ENCODE results near the gene PPFIA2.

- no peak for TF ChIP-seq CTCF (IDR thresholded peaks at IDR 0.05)
- TF ChIP-seq POLR2AphosphoS5 (IDR thresholded peaks at IDR 0.05), result no peak
- TF ChIP-seq POLR2A (IDR thresholded peaks at IDR 0.05), result no peak
Observed at GRCh38 chr12:81800298-81801148, 41.4 kb upstream of the PPFIA2 start.
